DMS 273 (cell line): Measurements from ENCODE around the gene SMIM7.
"Not testable (repeated sequence)": the region's sequence is repeated elsewhere in the genome, so short reads cannot be mapped to it uniquely, and the experiment has no call there.

Experiments used
- DNase-seq: peaks from one replicate; lab custom pipeline; 2025; ENCODE audit not compliant: unreplicated experiment; lab: John Stamatoyannopoulos, UW

The SMIM7 gene

DNA sequence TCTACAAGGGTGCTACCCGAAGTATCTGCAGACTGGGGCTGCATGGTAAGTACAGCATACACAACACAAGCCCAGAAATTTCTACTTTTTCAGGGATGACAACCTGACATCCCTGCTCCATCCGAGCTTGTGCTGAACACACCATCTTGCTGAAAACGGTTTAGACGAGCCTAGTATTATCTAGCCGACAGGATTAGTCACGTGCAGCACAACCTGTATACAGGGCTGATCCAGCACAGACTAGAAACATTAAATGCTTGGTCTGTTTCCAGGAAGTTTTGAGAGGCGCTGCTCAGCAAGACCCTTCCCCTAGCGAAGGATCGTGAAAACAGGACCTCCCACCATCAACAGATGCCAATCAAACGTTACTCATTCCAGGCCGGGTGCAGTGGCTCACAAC, 4.2 kb downstream of the SMIM7 start:
- DNase-seq = no peak

DNA sequence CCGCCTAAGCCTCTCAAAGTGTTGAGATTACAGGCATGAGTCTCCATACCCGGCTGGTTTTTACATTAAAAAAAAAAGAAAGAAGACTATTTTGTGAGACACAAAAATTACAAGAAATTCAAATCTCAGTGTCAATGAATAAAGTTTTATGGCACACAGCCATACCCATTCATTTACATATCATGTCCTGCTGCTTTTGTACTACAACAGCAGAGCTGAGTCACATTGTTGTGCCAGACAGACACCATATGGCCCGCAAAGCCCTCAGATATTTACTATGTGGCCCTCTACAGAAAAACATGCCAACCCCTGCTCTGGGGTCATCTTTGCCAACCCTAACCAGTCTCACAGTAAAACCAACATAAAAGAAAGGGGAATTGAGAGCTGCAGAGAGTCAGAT, 5.3 kb downstream of the SMIM7 start:
- DNase-seq = peak; percentile 84

DNA sequence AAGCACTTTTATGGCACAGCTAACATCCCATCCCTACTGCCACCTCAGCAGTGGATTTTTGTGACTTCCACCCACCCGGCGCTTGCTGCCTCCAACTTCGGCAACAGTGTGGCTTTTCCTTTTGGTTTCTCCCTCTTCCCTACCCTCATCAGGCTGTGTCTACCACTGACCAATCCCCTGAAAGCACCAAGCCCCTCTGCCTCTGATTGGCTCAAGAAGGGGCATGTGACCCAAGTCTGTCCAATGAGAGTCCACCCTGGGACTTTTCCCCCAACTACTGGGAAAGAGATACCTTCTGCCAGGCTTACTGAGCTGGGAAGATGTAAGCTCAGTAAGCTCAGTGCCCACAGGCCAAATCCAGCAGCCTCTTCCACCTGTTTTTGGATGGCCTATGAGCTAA, 5.8 kb downstream of the SMIM7 start:
- peak; percentile 56 for DNase-seq

DNA sequence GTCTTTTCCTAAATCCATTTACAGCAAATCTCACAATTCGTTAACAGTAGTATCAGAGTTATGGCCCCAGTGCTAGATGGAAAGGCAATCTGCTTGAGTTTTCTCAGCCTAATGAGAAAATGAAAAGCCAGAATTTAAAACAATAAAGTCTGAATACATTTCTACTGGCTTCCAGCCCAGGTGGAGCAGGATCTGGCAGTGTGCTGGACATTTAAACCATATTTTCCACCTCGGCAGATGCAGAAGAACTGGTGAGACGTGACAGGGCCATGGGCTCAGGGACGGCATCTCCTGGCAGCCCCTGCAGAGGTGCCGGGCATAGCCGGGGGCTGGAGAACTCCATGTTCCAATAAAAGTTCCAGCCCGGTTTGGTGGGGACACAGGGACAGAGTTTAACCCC, 7.1 kb downstream of the SMIM7 start:
- DNase-seq = no peak

DNA sequence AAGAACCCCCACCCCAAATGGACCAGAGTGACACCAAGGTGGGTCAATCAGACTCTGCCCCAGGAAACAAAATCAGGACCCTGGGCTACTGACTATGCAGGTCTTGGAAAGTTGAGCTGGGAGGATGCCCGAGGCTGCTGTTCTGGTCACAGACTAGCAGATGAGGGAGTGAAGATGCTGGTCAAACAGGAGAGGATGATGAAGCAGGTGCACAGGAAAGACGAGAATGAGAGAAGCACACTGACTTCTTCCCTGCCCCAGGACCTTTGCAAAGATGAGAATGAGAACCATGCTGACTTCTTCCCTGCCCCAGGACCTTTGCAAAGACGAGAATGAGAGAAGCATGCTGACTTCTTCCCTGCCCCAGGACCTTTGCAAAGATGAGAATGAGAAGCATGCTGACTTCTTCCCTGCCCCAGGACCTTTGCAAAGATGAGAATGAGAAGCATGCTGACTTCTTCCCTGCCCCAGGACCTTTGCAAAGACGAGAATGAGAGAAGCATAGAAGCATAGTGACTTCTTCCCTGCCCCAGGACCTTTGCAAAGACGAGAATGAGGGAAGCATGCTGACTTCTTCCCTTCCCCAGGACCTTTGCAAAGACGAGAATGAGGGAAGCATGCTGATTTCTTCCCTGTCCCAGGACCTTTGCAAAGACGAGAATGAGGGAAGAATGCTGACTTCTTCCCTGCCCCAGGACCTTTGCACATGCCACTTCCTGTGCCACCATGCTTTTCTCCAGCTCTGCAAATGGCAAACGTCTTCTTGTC, 8.3 kb downstream of the SMIM7 start:
- DNase-seq = not testable (repeated sequence)

DNA sequence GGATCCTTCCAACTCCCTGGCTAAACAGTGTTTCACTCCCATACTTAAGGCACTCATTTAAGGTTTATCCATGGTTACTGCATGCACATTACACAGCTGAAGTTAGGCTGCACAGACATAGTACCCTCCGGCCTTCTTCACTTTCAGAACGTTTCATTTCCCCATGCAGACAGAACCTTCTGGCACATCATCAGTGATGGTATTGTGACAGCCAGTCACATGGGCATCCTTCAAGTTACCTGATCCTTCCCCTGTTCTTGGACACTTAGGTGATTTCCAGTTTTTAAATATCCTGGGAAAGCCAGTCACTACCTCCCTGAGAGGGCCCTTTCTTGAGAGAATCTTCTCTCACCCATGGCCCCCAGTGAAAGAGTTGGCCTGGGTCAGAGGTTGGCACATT, 9.1 kb downstream of the SMIM7 start:
- DNase-seq = no peak

DNA sequence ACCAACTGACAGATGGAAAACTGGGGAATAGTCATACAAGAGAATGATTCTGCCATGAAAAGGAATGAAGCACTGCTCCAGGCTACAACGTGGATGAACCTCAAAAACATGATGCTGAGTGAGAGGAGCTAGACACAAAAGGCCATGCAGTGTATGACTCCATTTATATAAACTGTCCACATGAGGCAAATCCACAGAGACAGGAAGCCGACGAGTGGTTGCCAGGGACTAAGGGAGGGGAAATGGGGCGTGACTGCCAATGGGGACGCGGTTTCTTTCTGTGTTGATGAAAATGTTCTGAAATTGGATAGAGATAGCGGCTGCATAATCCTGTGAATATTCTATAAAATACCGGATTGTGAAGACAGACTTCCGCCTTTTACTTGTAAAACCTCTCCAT, 10.2 kb downstream of the SMIM7 start:
- DNase-seq = no peak

DNA sequence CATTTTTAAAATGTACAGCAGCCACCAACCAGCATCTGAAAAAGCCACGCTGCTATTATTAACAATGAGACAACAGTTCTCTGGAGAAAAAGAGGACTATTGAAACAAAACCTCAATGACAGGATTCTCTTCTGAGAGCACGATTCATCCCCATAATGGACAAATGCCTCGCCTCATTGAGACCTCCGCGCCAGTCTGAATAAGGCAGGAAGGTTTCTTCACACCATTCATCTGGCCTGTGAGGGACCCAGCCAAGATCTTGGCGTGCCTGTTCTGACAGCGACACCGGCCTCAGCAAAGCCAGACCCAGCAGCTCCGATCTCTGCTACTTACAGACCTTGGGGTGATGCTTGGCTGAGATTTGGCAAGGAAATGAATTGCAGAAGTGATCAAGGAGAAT, 14.8 kb downstream of the SMIM7 start:
- no peak for DNase-seq

DNA sequence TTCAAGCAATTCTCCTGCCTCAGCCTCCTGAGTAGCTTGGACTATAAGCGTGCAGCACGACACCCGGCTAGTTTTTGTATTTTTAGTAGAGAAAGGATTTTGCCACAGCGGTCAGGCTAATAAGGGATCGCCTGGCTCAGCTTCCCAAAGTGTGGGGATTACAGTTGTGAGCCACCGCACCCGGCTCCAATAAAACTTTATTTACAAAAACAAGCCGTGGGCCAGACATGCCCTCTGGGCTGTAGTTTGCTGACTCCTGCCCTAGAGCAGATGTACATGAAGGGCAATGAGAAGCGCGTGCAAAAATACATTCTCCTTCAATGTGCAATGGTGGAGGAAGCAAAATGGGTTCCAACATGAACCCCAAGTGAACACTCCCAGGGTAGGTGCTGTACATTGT, 18.2 kb downstream of the SMIM7 start:
- no peak for DNase-seq

DNA sequence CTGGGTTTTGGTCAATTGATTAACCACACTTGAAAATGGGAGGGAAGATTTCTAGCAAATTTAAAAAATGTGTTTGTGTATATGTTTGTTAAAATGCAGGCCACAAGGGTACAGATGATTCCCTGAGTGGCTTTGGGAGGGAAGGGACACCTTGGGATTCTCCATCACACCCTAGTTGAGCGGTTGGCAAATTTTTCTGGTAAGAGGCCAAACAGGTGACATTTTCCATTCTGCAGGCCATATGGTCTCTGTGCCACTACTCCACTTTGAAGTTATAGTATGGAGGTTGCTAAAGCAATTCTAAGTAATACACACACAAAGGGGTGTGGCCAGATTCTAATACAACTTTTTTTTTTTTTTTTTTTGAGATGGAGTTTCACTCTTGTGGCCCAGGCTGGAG, 19.0 kb downstream of the SMIM7 start:
- no peak for DNase-seq

DNA sequence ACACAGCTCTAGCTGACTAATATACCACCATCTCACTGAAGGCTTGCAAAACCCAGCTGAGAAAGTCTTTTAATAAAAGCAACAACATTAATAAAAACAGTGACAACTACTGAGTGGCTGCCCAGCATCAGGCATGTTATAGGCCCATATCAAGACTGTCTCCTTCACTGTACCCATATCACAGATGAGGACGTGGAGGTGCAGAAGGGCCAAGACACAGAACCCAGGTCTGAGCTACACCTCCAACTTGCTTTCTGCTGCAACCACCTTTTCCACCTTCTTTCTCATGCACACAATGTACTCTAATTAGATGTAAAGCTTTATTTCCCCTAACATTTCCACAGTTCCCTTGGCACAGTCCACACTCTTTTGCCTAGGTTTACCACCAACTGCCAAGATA, 21.3 kb downstream of the SMIM7 start:
- no peak for DNase-seq

DNA sequence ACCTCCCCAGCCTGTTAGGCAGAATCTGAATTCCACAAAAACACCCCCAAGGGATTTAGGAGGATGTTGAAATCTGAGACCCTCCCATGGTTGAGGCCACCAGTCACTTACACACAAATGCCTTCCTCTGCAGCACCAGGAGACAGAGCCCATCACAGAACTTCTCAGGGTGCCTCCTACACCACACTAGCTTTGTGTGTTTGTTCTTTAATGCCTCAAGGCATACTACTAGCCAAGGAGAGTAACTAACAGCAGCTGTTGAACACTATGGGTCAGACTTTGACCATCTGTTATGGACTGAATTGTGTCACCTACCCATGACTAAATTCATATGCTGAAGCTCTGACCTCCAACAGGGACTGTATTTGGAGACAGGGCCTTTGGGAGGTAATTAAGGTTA, 22.4 kb downstream of the SMIM7 start:
- peak; percentile 76 for DNase-seq

DNA sequence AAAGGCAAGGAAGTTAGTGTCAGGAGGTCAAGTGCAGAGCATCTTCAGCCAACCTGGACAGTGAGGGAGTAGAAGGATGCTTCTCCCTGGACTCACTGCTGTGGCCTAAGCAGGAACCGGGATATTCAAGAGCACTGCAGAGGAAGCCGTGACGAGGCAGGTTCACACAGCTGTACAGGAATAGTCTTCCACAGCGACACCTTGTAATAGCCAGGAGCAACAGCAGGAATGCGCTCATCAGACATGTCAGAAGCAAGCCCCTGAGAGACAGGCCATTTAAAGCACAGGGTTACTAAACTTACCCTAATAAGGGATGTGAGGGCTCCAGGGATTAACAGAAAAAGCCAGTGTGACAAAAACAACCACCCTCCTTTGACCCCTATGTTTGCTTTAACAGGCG, 28.5 kb downstream of the SMIM7 start:
- peak; percentile 23 for DNase-seq

DNA sequence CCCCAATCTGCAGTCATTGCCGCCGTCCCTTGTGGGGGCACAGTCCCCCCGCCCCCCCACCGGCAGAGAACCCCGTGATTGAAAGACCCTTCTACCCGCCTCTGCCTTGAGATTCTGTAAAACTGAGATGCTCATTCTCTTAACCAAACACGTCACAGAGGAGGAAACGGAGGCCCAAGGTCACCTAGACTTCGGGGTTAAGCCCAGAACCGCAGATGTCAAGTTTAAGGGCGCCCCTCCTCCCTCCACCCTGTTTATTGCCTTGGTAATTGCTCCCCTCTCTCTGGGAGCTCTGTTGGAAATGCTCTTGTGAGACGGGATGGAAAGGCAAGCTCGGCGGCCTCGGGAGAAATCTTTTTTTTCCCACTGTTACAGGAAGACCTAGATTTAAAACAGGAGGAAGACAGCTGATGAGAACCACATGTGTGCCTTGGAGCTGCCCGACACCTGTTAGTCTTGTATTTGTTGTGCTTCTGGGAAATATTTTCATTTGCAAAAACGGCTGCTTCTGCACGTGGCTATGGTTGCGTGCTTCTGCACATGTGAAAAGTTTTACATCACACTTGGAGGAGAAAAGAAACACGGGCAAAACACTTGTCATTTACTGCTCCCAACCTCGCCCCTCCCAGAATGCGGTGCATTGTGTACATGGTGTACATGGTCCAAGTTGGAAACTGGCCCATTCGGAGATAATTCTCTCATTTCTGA, 30.8 kb downstream of the SMIM7 start:
- peak; percentile 75 for DNase-seq

DNA sequence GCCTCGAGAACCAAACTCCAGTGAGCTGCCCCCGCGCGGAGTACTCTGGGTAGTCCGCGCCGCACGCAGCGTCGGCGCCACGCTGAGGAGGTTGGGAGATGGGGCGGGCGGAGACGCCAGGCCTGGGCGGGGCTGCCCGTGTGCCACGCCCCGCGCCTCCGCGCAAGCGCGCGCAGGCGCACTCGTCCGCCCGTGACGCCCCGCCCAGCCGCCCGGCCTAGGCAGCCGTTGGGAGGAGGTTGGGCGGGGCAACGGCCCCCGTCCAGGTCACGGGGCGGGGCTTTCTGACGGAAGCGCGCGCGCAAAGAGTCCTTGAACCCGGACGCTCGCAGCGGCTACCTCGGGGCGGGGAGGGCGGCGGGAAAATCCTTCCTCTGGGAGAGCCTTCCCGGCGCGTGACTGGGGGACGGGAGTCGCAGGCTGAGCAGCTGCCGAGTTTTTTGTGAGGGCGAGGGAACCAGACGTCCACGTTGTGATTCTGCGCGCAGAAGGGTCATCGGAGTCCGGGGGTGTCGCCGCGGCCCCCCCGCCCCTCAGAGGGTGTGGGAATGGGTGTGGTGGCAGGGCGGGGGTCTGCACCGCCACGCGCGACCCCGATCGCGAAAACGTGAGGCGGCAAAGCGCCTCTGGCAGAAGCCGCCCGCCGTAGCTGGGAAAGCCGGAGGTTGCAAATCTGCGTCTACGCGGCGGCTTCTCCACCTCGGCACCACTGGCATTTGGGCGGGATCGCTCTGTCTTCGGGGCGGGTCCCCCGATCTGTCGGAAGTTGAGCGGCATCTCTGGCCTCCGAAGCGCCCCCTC, 31.6 kb downstream of the SMIM7 start, which contains the start of gene MED26:
MED26 (minus strand) TSS at position 22 of the 801 bp plus-strand sequence. CDS start 261 bp downstream, outside the sequence.
- peak; percentile 98 for DNase-seq

DNA sequence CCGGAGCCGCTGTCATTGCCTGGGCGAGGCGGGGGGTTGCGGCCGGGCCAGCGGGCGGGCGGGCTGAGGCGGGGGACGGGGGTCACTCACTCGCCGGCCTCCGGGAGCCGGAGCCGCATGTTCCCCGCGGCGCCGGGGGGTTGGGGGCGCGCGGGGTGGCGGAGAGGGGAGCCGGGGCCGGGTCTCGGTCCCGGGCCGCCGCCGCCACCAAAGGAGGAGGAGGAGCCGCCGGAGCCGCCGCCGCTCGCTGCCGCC, 32.1 kb downstream of the SMIM7 start:
- DNase-seq = no peak

DNA sequence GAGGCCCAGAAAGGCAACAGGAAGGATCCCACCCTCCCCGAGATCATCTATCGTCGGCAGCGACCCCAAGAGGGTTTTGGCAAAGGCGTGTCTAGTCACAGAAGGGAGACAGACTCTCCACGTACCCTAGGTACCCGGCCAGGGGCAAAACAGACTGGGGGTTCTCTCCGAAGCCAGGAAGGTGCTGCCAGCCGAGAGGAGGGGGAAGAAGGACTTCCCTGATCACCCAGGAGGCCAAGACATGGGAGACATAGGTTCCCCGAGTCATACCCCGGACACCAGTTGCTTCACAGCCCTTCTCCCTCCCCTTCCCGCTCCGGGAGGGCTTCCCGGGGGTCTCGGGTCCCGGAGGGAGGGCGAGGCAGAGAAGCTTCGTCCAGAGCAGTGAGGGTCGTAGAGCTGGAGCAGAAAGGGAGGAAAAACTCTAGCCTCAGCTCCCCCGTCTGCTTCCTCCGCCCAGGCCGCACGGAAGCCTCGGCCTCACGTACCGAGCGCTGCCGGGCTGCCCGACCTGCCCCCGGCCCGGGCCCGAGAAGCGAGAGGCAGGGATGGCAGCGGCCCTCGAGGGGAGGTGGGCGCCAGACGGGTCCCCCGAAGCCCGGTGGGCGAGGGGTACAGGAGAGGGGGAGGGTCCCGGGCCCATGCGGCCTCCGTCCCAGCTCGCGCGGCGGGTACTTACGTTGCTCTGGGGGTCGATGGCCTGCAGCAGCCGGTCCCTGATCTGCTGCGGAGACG, 32.6 kb downstream of the SMIM7 start:
- DNase-seq = peak; percentile 46

DNA sequence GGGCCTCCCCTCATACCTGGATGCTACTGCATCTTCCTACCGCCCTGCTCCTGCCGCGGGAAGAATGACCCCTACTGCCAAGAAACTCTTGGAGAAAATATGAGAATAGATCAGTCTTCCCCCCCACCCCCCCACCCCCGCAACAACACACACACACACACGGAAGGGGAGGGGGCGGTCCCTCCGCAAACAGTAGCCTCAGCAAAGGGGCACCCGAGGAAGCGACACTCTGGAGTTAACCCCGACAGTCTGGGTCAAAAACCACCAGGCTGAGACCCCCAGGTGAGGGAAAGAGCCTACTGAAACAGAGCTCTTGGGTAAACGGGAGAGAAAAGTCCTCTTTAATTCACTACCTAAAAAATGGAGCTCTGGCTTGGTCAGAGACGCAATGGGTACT, 33.1 kb downstream of the SMIM7 start:
- DNase-seq = no peak

DNA sequence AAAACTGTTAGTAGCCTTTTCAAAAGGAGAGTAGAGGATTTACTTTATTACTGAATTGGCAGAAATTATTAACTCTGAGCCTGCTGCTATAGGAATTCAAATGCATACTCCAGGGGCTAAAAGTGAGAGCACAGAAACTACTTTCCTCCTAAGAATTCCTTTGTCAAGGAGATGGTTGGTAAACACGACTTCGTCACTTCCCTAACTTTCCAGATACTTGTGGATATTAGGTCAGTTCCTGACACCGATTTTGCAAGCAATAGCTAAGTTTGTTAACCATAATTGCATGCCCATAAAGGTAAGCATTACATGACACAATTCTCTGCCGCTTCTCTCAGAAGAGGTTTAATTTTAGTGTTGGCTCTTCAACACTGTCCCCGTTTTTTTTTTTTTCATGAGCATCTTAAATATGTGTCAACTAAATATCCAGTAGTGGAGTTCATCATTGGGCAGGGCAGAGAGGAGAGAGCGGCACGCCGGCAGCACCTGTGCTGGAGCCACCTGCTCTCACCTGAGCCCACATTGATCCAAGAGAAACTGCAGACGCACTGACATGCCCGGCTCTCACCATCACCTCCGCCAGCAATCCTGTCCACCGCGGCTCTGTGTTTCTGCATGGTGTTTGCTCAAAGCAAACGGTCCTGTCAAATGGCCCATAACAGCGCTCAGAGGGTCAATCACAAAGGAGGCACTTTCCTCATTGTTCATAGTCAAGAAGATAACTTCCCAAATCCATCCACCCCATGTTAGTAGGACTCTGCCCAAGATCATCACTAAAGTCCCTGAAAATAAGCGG, 34.6 kb downstream of the SMIM7 start:
- DNase-seq = no peak

DNA sequence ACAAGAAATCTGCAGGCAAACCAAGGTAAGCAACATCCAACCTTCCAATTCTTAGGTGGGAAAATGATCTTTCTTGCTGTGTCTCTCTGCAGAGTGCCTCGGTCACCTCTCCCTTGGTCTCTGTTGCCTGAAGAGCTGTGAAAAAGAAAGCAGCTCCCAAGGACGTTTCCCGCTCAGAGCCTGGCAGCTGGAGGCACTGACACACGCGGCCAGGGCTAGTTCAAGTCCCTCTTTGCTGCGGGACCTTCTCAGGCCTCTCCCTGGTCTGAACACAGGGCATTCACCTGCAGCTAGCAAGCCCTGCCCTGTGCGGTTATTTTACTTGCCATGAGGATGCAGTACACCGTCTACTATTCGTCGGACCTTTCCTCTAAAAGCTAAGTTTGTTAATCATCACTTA, 35.7 kb downstream of the SMIM7 start:
- no peak for DNase-seq

DNA sequence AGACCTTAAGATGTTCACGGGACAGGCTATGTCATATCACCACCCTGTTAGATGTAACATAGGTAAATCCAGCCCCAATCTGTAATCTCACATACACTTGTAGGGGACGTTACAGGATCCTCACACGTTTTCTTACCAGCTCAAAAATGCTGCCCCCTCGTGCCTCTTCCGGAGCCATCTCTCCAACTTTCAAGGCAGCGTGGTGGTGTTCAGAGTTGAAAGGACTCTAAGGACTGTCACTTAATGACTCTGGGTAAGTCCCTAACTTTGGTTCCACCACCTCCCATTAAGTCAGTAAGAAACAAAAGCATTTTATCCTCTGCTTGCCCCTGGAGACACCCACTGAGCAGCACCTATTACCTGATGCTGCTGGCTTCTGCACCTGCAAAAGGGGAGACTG, 36.4 kb downstream of the SMIM7 start:
- no peak for DNase-seq
